Umbilical cord (tissue), 2 donors: ENCODE data around the gene ZCCHC17. TPM values are rescaled to one million over a fixed set of nuclear protein-coding genes. Genes with fewer than 3 reads are reported as not detected.
A peak's percentile ranks its signal among the peaks of the same experiment; 100 is the strongest.
"Not testable (repeated sequence)": the region's sequence is repeated elsewhere in the genome, so short reads cannot be mapped to it uniquely, and the experiment has no call there.

Experiments
- DNase-seq: peaks from one replicate; pipeline ENCODE4 v3.0.0-alpha.2; 2015; ENCODE audit warnings: low spot score
- total RNA-seq: library from RNA; depleted of rRNA; stranded (reverse); fragments of >200 nt; gene quantifications from one replicate; pipeline ENCODE4 v1.2.3, GENCODE V29; 2014; ENCODE audit warnings: low replicate concordance; ENCODE audit not compliant: insufficient read depth

Gene ZCCHC17
- total RNA-seq, 1 donor from 2014 or later: 5.8 TPM

- no peak for DNase-seq
Measured at GRCh38 chr1:31370021-31370420, 73.2 kb downstream of the ZCCHC17 start.

GRCh38 chr1:31370565-31370964, 73.7 kb downstream of the ZCCHC17 start:
- DNase-seq: no peak

GRCh38 chr1:31371121-31371959, 74.5 kb downstream of the ZCCHC17 start:
- peak; percentile 91 for DNase-seq

GRCh38 chr1:31372051-31372450, 75.2 kb downstream of the ZCCHC17 start:
- no peak for DNase-seq

GRCh38 chr1:31372751-31373055, 75.9 kb downstream of the ZCCHC17 start:
- DNase-seq: peak; percentile 18

- peak; percentile 86 for DNase-seq
Measured at GRCh38 chr1:31373056-31373896, 76.4 kb downstream of the ZCCHC17 start, which contains the start of gene FABP3. Gene FABP3, minus strand, starts transcription at chr1:31373076. Its CDS starts 62 bp downstream, at chr1:31373014.

GRCh38 chr1:31373897-31374486, 77.2 kb downstream of the ZCCHC17 start:
- DNase-seq: no peak

- DNase-seq: peak; percentile 82
Measured at GRCh38 chr1:31374511-31375196, 77.8 kb downstream of the ZCCHC17 start.

- DNase-seq: peak; percentile 99
Measured at GRCh38 chr1:31376375-31377134, 79.7 kb downstream of the ZCCHC17 start.

- DNase-seq: no peak
Measured at GRCh38 chr1:31377364-31377863, 80.6 kb downstream of the ZCCHC17 start.

GRCh38 chr1:31378001-31378400, 81.2 kb downstream of the ZCCHC17 start:
- no peak for DNase-seq

GRCh38 chr1:31380181-31380580, 83.3 kb downstream of the ZCCHC17 start:
- no peak for DNase-seq

- DNase-seq: no peak
Measured at GRCh38 chr1:31381394-31382294, 84.8 kb downstream of the ZCCHC17 start.

- no peak for DNase-seq
Measured at GRCh38 chr1:31382379-31382989, 85.7 kb downstream of the ZCCHC17 start.

- DNase-seq: no peak
Measured at GRCh38 chr1:31383967-31384366, 87.1 kb downstream of the ZCCHC17 start.

- not testable (repeated sequence) for DNase-seq
Measured at GRCh38 chr1:31386576-31387243, 89.9 kb downstream of the ZCCHC17 start.

GRCh38 chr1:31387612-31388011, 90.8 kb downstream of the ZCCHC17 start:
- DNase-seq: no peak

GRCh38 chr1:31389616-31390015, 92.8 kb downstream of the ZCCHC17 start:
- no peak for DNase-seq

- peak; percentile 80 for DNase-seq
Measured at GRCh38 chr1:31390071-31390470, 93.2 kb downstream of the ZCCHC17 start.
